Right lobe of liver (tissue), 4 donors: ENCODE data around the gene ULK4.

Experiments used
- POLR2A ChIP-seq: fragments of 450-650 bp; IDR thresholded peaks from one replicate; pipeline ENCODE4 v1.6.1; 2017; ENCODE audit warnings: antibody characterized with exemption, mild to moderate bottlenecking
- TF ChIP-seq, protein P1 (sequence below), 4 donors: fragments of 200-600 bp in 3 of 4; fragments of 450-650 bp in 1 of 4; IDR thresholded peaks; one replicate each; pipeline versions ENCODE4 v1.5.1 to v1.8.0; 2016 to 2022; ENCODE audit warnings: antibody characterized with exemption in 4 of 4, mild to moderate bottlenecking in 2 of 4
- donor health status: DM: no; HTN: no; CAD: no.
- donor health status: DM: no; HTN: no; CAD: no.
- donor health status: DM: no; HTN: yes; CAD: no.

DNA sequence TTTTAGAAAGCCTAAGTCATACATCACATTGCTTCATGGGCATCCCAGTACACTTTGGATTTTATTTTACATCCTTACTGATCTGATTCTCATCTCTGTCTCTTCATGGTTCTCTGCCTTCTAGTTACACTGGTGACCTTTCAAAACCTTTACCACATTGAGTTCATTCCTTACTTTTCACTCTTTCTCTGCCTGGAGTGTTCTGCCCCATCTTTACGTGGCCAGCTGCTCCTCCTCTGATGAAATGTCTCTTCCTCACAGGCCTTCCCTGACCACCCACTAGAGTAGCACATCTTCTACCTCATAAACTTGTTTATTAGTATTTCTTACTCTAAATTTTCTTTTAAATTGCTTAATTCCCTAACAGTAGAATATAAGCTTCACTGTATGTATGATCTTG is 744.9 kb downstream of the ULK4 start:
- TF ChIP-seq, protein P1, sequence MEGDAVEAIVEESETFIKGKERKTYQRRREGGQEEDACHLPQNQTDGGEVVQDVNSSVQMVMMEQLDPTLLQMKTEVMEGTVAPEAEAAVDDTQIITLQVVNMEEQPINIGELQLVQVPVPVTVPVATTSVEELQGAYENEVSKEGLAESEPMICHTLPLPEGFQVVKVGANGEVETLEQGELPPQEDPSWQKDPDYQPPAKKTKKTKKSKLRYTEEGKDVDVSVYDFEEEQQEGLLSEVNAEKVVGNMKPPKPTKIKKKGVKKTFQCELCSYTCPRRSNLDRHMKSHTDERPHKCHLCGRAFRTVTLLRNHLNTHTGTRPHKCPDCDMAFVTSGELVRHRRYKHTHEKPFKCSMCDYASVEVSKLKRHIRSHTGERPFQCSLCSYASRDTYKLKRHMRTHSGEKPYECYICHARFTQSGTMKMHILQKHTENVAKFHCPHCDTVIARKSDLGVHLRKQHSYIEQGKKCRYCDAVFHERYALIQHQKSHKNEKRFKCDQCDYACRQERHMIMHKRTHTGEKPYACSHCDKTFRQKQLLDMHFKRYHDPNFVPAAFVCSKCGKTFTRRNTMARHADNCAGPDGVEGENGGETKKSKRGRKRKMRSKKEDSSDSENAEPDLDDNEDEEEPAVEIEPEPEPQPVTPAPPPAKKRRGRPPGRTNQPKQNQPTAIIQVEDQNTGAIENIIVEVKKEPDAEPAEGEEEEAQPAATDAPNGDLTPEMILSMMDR (IDR thresholded peaks at IDR 0.05), result no peak
- TF ChIP-seq POLR2A, result no peak
